Thyroid gland (tissue), 4 donors: ENCODE data around the gene WAPL.

ENCODE experiments used
- CTCF ChIP-seq, 6 experiments: fragments of 200-600 bp in 3 of 6; fragments of 450-650 bp in 3 of 6; sonication (generic) in 3 of 6; IDR thresholded peaks; one replicate each; pipeline ENCODE4 v1.5.1; 2016 to 2019; ENCODE audit warnings: antibody characterized with exemption in 6 of 6, mild to moderate bottlenecking in 2 of 6, inconsistent platforms in 1 of 6, moderate library complexity in 1 of 6
- POLR2A ChIP-seq, 2 donors: fragments of 450-650 bp; IDR thresholded peaks; one replicate each; pipeline ENCODE4 v1.6.1; 2017; ENCODE audit warnings: antibody characterized with exemption in 2 of 2, mild to moderate bottlenecking in 2 of 2, moderate library complexity in 1 of 2

- TF ChIP-seq CTCF (IDR thresholded peaks at IDR 0.05) = no peak
- no peak for TF ChIP-seq POLR2A (IDR thresholded peaks at IDR 0.05)
Observed at GRCh38 chr10:86438091-86438749, 83.4 kb downstream of the WAPL start.
